ENCODE results near the gene TSPAN32. TPM values are rescaled to one million over a fixed set of nuclear protein-coding genes. Genes with fewer than 3 reads are reported as not detected.

The TSPAN32 gene
- total RNA-seq, 2 donors from 2014 or later = 8.6 to 10.2 TPM

GRCh38 chr11:2298131-2298794 lies 3.5 kb upstream of the TSPAN32 start:
- peaks cover 36% of the 10 kb centered on the region for H3K4me1 Mint-ChIP-seq (ENCODE audit: low read depth)
- peaks cover 0 to 2% of the 10 kb centered on the region in 2 donors for H3K36me3 Mint-ChIP-seq (ENCODE audit: insufficient read depth in 2 of 2)

DNA sequence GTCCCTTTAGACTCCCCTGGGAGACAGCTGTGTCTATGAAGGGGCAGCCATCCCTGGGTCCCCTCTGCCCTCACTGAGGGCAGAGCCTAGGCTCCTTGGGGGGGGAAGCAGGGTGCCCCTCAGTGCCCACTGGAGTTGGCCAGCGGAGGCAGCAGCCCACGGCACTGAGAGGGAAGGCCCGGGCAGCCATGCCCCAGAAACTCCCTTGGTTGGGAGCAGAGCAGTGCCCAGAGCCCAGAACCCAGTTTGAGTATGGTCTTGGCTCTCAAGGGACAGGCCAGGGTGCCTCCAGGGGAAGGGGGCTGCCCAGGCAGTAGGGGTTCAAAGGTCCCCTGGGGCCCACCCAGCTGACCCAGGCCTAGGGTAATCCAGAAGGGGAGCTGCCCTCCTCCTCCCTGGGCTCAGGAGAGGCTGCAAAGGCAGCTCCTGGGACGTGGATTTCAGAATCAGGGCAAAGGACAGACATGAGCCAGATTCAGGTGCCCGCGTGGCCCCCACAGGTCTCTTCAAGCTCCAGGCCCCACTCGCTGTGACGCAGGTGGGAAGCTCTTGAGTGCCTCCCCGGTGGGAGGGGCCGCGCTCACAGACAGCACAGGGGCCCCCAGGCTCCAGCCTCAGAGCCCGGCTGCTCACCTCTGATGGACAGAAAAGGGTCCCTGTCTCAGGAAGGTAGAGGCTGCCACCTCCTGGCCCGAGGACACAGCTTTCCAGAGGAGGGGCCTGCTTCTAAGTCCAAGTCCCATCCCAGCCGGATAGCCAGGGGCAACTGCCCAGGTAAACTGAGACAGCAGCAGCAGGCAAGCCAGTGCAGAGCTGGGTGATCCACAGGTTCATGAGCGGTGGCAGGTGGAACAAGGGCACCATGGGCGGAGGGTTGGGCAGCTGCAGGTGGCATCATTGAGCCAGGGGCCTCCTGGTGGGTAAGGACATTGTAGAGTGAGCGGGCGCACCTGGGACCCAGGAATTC lies 2.7 kb upstream of the TSPAN32 start:
- Mint-ChIP-seq H3K36me3 (ENCODE audit: insufficient read depth in 2 of 2) (peaks cover 0 to 2% of the 10 kb centered on the region in 2 donors), H3K27me3 (ENCODE audit: low read depth) (no peaks in the 10 kb centered on the region), H3K27ac (no peak overlapping the region), H3K4me3 (peak overlapping the region; percentile 32 to 60), H3K4me1 (ENCODE audit: low read depth) (peaks cover 31% of the 10 kb centered on the region), H3K9me3 (no peaks in the 10 kb centered on the region)
- DNase-seq = peak in 1 of 2 donors; percentile 14
- ATAC-seq (replicated peaks in 1 of 2) = no peak

More at GRCh38 chr11:2298131-2298794, 3.5 kb upstream of the TSPAN32 start:
- H3K27me3 Mint-ChIP-seq (ENCODE audit: low read depth) = no peaks in the 10 kb centered on the region
- ATAC-seq (replicated peaks in 1 of 2) (no peak), DNase-seq (no peak)
- H3K4me3 Mint-ChIP-seq = no peak overlapping the region
- H3K27ac Mint-ChIP-seq = no peak overlapping the region
- H3K9me3 Mint-ChIP-seq = no peaks in the 10 kb centered on the region

DNA sequence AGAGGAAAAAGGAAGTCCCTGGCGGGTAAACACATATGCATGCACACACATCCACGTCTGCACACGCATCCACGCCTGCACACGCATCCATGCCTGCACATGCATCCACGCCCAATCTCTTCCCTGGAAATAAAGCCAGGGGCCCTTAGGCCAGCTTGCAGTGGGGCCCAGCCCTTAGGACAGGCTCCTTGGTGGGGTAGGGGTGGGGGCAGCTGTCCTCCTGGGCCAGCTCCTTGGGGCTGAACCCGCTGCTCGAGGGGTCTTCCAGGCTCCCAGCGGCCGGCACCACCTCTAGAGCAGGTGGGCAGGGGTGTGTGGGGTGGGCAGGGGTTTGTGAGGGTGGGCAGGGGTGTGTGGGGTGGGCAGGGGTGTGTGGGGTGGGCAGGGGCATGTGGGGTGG lies 2.0 kb upstream of the TSPAN32 start:
- DNase-seq = no peak
- Mint-ChIP-seq H3K9me3 (no peaks in the 10 kb centered on the region), H3K4me3 (peak overlapping the region; percentile 32 to 60), H3K27me3 (ENCODE audit: low read depth) (no peaks in the 10 kb centered on the region), H3K27ac (no peak overlapping the region), H3K4me1 (ENCODE audit: low read depth) (peaks cover 27% of the 10 kb centered on the region), H3K36me3 (ENCODE audit: insufficient read depth in 2 of 2) (peaks cover 0 to 2% of the 10 kb centered on the region in 2 donors)
- no peak for ATAC-seq (replicated peaks in 1 of 2)

GRCh38 chr11:2300290-2300935 lies 1.4 kb upstream of the TSPAN32 start:
- Mint-ChIP-seq H3K4me3 (peak overlapping the region; percentile 97 to 98), H3K27ac (peak overlapping the region; percentile 55), H3K9me3 (no peaks in the 10 kb centered on the region), H3K27me3 (ENCODE audit: low read depth) (no peaks in the 10 kb centered on the region), H3K4me1 (ENCODE audit: low read depth) (peaks cover 21% of the 10 kb centered on the region), H3K36me3 (ENCODE audit: insufficient read depth in 2 of 2) (peaks cover 0 to 2% of the 10 kb centered on the region in 2 donors)
- ATAC-seq (replicated peaks in 1 of 2) = no peak
- no peak for DNase-seq

GRCh38 chr11:2300936-2301630 lies 730 bp upstream of the TSPAN32 start:
- Mint-ChIP-seq H3K4me1 (ENCODE audit: low read depth) (peaks cover 27% of the 10 kb centered on the region), H3K4me3 (peak overlapping the region; percentile 97 to 98), H3K36me3 (ENCODE audit: insufficient read depth in 2 of 2) (peaks cover 0 to 2% of the 10 kb centered on the region in 2 donors), H3K27ac (no peak overlapping the region), H3K9me3 (no peaks in the 10 kb centered on the region), H3K27me3 (ENCODE audit: low read depth) (no peaks in the 10 kb centered on the region)
- DNase-seq (peak in 1 of 2 donors; percentile 22), ATAC-seq (replicated peaks in 1 of 2) (peak in 1 of 2 donors; percentile 8)

DNA sequence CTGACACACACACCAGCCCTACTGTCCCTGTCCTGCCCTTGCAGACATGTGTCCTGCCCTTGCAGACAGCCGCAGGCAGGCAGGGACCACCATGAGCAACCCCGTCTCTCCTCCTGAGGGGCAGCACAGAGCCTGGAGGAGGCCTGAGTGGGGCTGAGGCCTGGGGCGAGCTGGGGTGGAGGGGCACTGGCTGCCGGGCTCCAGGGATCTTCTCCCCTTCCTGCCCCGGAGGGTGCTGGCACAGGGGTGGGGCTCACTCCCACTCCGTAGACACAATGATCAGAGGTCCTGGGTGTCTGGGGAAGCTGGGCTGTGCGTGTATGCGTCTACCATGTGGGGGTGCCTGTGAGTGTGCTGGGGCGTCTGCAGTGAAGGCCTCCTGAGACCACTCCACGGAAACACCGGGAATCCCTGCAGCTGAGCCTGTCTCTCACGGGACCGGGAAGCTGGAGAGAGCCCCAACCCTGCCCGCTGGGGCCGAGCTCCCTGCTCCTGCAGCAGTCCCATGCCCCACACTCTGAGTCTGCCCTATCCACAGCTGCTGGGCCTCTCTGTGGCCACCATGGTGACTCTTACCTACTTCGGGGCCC lies 588 bp downstream of the TSPAN32 start:
- no peaks in the 10 kb centered on the region for H3K27me3 Mint-ChIP-seq (ENCODE audit: low read depth)
- DNase-seq = peak; percentile 32 to 36
- H3K4me3 Mint-ChIP-seq = peak overlapping the region; percentile 97 to 98
- peak overlapping the region; percentile 20 for H3K27ac Mint-ChIP-seq
- H3K9me3 Mint-ChIP-seq = no peaks in the 10 kb centered on the region
- H3K36me3 Mint-ChIP-seq (ENCODE audit: insufficient read depth in 2 of 2) = peaks cover 0 to 2% of the 10 kb centered on the region in 2 donors
- peak; percentile 31 to 32 for ATAC-seq (replicated peaks in 1 of 2)
- peaks cover 33% of the 10 kb centered on the region for H3K4me1 Mint-ChIP-seq (ENCODE audit: low read depth)

DNA sequence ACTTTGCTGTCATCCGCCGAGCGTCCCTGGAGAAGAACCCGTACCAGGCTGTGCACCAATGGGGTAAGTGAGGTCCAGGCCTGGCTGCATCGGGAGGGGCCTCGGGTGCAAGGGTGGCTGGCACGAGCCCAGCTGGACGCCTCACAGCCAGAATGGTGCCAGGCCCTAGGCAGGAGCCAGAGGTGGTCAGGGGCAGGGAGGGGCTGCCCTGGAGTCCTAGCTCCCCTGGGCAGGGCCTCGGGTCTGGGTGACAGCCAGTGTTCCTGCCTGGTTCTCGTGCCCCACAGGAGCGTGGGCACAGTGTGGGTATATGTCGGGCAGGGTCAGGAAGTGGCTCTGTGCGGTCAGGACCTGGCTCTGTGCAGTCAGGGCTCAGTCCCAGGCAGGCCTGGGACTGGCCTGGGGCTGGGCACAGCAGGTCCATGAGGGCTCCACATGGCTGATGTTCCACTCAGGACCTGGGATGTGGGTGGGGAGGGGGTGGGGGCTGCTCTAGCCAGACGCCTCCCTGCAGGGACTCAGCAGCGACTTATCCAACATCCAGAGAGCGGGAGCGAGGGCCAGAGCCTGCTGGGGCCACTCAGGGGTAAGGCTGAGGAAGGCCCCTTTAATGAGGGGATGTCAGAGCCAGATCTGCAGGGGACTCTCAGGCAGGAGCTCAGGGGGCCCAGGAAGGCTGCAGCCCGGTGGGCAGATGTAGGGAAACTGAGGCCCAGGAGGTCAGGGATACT lies 1.2 kb downstream of the TSPAN32 start:
- peak overlapping the region; percentile 97 to 98 for H3K4me3 Mint-ChIP-seq
- H3K9me3 Mint-ChIP-seq = no peaks in the 10 kb centered on the region
- DNase-seq = peak; percentile 21 to 42
- peak overlapping the region; percentile 20 for H3K27ac Mint-ChIP-seq
- peaks cover 0 to 2% of the 10 kb centered on the region in 2 donors for H3K36me3 Mint-ChIP-seq (ENCODE audit: insufficient read depth in 2 of 2)
- ATAC-seq (replicated peaks in 1 of 2) = peak; percentile 22 to 34
- no peaks in the 10 kb centered on the region for H3K27me3 Mint-ChIP-seq (ENCODE audit: low read depth)
- H3K4me1 Mint-ChIP-seq (ENCODE audit: low read depth) = peaks cover 33% of the 10 kb centered on the region

DNA sequence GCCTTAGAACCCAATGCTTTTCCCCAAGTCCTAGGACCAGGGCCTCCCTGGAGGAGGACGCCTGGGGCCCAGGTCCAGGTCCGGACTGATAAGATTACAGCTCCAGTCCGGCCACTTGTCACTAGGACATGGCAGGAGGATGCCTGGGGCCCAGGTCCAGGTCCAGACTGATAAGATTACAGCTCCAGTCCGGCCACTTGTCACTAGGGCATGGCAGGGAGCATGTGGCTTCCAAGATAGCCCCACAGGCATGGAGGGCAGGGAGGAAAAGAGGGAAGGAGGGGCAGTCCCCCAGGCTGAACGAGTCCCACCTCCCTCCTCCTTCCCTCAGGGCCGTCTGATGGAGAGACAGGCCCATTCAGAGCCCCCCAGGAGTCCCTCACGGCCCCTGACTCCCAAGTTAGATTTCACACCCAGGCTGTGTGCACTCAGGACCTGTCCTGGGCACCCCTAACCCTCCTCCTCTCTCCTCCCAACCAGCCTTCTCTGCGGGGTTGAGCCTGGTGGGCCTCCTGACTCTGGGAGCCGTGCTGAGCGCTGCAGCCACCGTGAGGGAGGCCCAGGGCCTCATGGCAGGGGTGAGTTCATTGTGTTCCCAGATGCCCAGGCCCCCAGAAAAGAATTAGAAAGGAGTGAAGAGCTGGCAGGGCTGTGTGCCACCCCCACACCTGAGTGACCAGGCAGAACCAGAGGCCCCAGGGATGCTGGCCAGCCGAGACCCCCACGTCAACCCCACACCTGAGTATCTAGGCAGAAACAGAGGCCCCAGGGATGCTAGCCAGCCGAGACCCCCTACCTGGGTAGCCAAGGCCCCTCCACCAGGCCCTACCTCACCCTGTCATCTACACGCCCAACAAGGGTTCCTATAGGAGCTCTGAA lies 2.1 kb downstream of the TSPAN32 start:
- Mint-ChIP-seq H3K27ac (no peak overlapping the region), H3K9me3 (no peaks in the 10 kb centered on the region), H3K4me3 (peak overlapping the region; percentile 97 to 98), H3K4me1 (ENCODE audit: low read depth) (peaks cover 33% of the 10 kb centered on the region), H3K36me3 (ENCODE audit: insufficient read depth in 2 of 2) (peaks cover 0 to 2% of the 10 kb centered on the region in 2 donors), H3K27me3 (ENCODE audit: low read depth) (no peaks in the 10 kb centered on the region)
- DNase-seq = no peak
- ATAC-seq (replicated peaks in 1 of 2) = no peak

GRCh38 chr11:2304506-2305139 lies 2.8 kb downstream of the TSPAN32 start:
- Mint-ChIP-seq H3K27ac (no peak overlapping the region), H3K4me3 (peak overlapping the region in 1 of 2 donors; percentile 11), H3K27me3 (ENCODE audit: low read depth) (no peaks in the 10 kb centered on the region), H3K9me3 (no peaks in the 10 kb centered on the region), H3K36me3 (ENCODE audit: insufficient read depth in 2 of 2) (peaks cover 0 to 2% of the 10 kb centered on the region in 2 donors), H3K4me1 (ENCODE audit: low read depth) (peaks cover 28% of the 10 kb centered on the region)
- DNase-seq (no peak), ATAC-seq (replicated peaks in 1 of 2) (no peak)

- Mint-ChIP-seq H3K27ac (no peak overlapping the region), H3K4me3 (peak overlapping the region; percentile 75 to 98)
Measured at GRCh38 chr11:2305140-2305778, 3.4 kb downstream of the TSPAN32 start.

More at GRCh38 chr11:2305140-2305778, 3.4 kb downstream of the TSPAN32 start:
- DNase-seq = peak; percentile 89 to 91
- Mint-ChIP-seq H3K27me3 (ENCODE audit: low read depth) (no peaks in the 10 kb centered on the region), H3K9me3 (no peaks in the 10 kb centered on the region), H3K4me1 (ENCODE audit: low read depth) (peaks cover 27% of the 10 kb centered on the region), H3K36me3 (ENCODE audit: insufficient read depth in 2 of 2) (peaks cover 0 to 2% of the 10 kb centered on the region in 2 donors)
- ATAC-seq (replicated peaks in 1 of 2) = peak; percentile 48 to 52

Measured in activated T-cell treated with anti-CD3 and anti-CD28 coated beads, Interleukin-2, amount 50 U/mL, for 72 hours (primary cell).